ENCODE data around the gene FAM234A. TPM values are rescaled to one million over a fixed set of nuclear protein-coding genes. Genes with fewer than 3 reads are reported as not detected.

The FAM234A gene
- total and polyA plus RNA-seq, 2 donors from 2014 or later, result 65.3 to 109 TPM

DNA sequence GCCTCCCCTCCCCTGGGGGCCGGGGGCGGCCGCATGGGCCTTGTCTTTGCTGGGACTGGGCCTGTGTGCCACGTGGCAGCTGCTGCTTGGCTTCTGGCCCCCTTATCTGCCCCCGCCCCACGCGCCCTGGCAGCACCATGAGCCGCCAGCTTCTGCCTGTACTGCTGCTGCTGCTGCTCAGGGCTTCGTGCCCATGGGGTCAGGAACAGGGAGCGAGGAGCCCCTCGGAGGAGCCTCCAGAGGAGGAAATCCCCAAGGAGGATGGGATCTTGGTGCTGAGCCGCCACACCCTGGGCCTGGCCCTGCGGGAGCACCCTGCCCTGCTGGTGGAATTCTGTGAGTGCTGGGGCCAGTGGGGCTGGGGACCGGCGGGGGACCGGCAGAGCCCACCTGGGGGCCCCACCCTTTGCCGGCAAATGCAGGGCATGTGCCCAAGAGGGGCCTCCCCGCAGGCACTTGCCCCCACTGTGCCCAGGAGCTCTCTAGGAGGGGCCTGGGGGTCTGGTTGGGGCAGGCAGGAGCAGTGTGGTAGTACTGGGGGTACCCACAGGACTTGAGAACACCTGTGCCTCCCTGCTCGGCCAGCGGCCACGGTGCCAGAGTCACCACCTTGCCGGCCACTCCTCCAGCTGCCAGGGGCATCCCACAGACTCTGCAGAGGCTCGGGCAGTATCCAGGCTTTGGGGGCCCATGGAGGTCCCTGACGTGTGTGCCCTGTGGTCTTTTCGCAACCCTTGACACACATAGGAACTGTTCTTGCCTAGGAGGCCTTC lies 48.6 kb downstream of the FAM234A start, which contains the start of gene PDIA2:
PDIA2 (plus strand) TSS at position 132 of the 773 bp plus-strand sequence; CDS start at position 138, 6 bp downstream.
- H3K4me3 ChIP-seq (ENCODE audit: low read length in 3 of 3), result no peak within 1 kb of the TSS
- H3K9ac ChIP-seq (ENCODE audit: low read length in 3 of 3), result no peak within 1 kb of the TSS
- TF ChIP-seq, protein P1, sequence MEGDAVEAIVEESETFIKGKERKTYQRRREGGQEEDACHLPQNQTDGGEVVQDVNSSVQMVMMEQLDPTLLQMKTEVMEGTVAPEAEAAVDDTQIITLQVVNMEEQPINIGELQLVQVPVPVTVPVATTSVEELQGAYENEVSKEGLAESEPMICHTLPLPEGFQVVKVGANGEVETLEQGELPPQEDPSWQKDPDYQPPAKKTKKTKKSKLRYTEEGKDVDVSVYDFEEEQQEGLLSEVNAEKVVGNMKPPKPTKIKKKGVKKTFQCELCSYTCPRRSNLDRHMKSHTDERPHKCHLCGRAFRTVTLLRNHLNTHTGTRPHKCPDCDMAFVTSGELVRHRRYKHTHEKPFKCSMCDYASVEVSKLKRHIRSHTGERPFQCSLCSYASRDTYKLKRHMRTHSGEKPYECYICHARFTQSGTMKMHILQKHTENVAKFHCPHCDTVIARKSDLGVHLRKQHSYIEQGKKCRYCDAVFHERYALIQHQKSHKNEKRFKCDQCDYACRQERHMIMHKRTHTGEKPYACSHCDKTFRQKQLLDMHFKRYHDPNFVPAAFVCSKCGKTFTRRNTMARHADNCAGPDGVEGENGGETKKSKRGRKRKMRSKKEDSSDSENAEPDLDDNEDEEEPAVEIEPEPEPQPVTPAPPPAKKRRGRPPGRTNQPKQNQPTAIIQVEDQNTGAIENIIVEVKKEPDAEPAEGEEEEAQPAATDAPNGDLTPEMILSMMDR (IDR thresholded peaks at IDR 0.05; ENCODE audit: borderline replicate concordance, extremely low read depth, insufficient read depth), result no peak
- no peak for DNase-seq
- H3K9me3 ChIP-seq (ENCODE audit: control insufficient read depth in 2 of 3, insufficient read depth in 1 of 3, low read length in 3 of 3), result no peaks in the 10 kb centered on the region
- intact Hi-C loops (cut with DNase I), result no loop called here
- no peaks in the 10 kb centered on the region for H3K36me3 ChIP-seq (ENCODE audit: control insufficient read depth in 2 of 3, insufficient read depth in 3 of 3, low read length in 3 of 3)
- H3K27ac ChIP-seq (ENCODE audit: low read depth in 2 of 2, low read length in 2 of 2), result no peak within 1 kb of the TSS
- no peak for FAIRE-seq
- no peaks in the 10 kb centered on the region for H3K4me1 ChIP-seq (ENCODE audit: control insufficient read depth in 2 of 3, insufficient read depth in 2 of 3, low read depth in 1 of 3, low read length in 3 of 3)
- H3K27me3 ChIP-seq (ENCODE audit: control insufficient read depth, insufficient read depth, low read length), result no peaks in the 10 kb centered on the region

DNA sequence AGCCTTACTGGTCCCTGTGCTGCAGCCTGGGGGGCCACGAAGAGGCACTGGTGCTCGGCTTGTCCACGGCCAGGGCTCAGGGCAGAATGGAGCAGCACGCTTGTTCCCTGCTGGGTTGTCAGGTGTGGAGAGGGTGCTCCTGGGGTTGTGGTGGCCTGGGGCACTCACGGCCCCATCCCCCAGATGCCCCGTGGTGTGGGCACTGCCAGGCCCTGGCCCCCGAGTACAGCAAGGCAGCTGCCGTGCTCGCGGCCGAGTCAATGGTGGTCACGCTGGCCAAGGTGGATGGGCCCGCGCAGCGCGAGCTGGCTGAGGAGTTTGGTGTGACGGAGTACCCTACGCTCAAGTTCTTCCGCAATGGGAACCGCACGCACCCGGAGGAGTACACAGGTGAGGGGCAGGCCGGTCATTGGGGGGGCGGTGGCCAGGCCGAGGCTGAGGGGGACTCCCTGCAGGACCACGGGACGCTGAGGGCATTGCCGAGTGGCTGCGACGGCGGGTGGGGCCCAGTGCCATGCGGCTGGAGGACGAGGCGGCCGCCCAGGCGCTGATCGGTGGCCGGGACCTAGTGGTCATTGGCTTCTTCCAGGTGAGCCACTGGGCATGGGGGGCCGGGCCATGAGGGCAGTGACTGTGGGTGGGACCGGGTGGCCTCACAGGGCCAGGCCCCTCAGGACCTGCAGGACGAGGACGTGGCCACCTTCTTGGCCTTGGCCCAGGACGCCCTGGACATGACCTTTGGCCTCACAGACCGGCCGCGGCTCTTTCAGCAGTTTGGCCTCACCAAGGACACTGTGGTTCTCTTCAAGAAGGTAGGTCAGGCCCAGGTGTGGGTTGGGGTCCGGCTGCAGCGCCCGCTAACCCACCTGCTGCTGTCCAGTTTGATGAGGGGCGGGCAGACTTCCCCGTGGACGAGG lies 49.8 kb downstream of the FAM234A start:
- Histone ChIP-seq H3K4me1 (ENCODE audit: control insufficient read depth in 2 of 3, insufficient read depth in 2 of 3, low read depth in 1 of 3, low read length in 3 of 3) (no peaks in the 10 kb centered on the region), H3K36me3 (ENCODE audit: control insufficient read depth in 2 of 3, insufficient read depth in 3 of 3, low read length in 3 of 3) (no peaks in the 10 kb centered on the region), H3K4me3 (ENCODE audit: low read length in 3 of 3) (no peak overlapping the region), H3K9me3 (ENCODE audit: control insufficient read depth in 2 of 3, insufficient read depth in 1 of 3, low read length in 3 of 3) (no peaks in the 10 kb centered on the region), H3K9ac (ENCODE audit: low read length in 3 of 3) (no peak overlapping the region), H3K27me3 (ENCODE audit: control insufficient read depth, insufficient read depth, low read length) (no peaks in the 10 kb centered on the region), H3K27ac (ENCODE audit: low read depth in 2 of 2, low read length in 2 of 2) (no peak overlapping the region)
- no peak for FAIRE-seq
- no peak for DNase-seq
- intact Hi-C loops (cut with DNase I), result no loop called here
- TF ChIP-seq, protein P1 (IDR thresholded peaks at IDR 0.05; ENCODE audit: borderline replicate concordance, extremely low read depth, insufficient read depth), result no peak

DNA sequence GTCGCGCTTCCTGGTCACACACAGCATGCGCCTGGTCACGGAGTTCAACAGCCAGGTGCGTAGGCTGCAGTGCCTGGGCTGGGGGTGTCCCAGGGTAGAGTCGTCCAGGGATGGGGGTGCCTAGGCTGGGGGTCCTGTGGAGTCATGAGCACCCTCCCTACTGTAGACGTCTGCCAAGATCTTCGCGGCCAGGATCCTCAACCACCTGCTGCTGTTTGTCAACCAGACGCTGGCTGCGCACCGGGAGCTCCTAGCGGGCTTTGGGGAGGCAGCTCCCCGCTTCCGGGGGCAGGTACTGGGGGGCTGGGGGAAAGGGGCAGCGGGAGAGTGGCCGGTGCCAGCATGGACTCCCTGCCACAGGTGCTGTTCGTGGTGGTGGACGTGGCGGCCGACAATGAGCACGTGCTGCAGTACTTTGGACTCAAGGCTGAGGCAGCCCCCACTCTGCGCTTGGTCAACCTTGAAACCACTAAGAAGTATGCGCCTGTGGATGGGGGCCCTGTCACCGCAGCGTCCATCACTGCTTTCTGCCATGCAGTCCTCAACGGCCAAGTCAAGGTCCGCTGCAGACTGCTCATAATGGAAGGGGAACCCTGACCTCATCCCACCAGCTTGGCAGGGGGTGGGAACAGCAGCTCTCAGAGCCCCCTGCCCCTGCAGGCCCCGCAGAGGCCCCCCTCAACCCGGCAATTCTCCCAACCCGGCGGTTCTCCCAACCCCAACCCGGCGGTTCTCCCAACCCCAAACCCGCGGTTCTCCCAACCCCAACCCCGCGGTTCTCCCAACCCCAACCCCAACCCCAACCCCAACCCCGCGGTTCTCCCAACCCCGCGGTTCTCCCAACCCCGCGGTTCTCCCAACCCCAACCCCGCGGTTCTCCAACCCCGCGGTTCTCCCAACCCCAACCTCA lies 50.8 kb downstream of the FAM234A start:
- Histone ChIP-seq H3K4me3 (ENCODE audit: low read length in 3 of 3) (no peak overlapping the region), H3K27me3 (ENCODE audit: control insufficient read depth, insufficient read depth, low read length) (no peaks in the 10 kb centered on the region), H3K27ac (ENCODE audit: low read depth in 2 of 2, low read length in 2 of 2) (no peak overlapping the region), H3K36me3 (ENCODE audit: control insufficient read depth in 2 of 3, insufficient read depth in 3 of 3, low read length in 3 of 3) (no peaks in the 10 kb centered on the region), H3K4me1 (ENCODE audit: control insufficient read depth in 2 of 3, insufficient read depth in 2 of 3, low read depth in 1 of 3, low read length in 3 of 3) (no peaks in the 10 kb centered on the region), H3K9me3 (ENCODE audit: control insufficient read depth in 2 of 3, insufficient read depth in 1 of 3, low read length in 3 of 3) (no peaks in the 10 kb centered on the region), H3K9ac (ENCODE audit: low read length in 3 of 3) (no peak overlapping the region)
- intact Hi-C loops (cut with DNase I), result no loop called here
- TF ChIP-seq, protein P1 (IDR thresholded peaks at IDR 0.05; ENCODE audit: borderline replicate concordance, extremely low read depth, insufficient read depth), result no peak
- no peak for FAIRE-seq
- DNase-seq, result peak in 3 of 5 donors; percentile 38 to 63 (median 43)
